PC-3 (cell line): Measurements from ENCODE around the gene MYORG.

Experiments used
- EZH2 ChIP-seq: fragments of 300-600 bp; sonication (generic); IDR thresholded peaks from one replicate; pipeline ENCODE4 v1.6.1; 2017; ENCODE audit warnings: antibody characterized with exemption, mild to moderate bottlenecking, low read length; ENCODE audit not compliant: unreplicated experiment
- EZH2phosphoT487 ChIP-seq: fragments of 300-600 bp; sonication (generic); IDR thresholded peaks from 2 replicates; pipeline ENCODE4 v1.6.1; 2018; ENCODE audit warnings: mild to moderate bottlenecking, antibody characterized with exemption, low read length, borderline replicate concordance
- TF ChIP-seq, protein P1 (sequence below): fragments of 300-600 bp; sonication (generic); conservative IDR thresholded peaks from 2 replicates; pipeline ENCODE4 v1.5.1; 2017; ENCODE audit warnings: antibody characterized with exemption, low read depth, mild to moderate bottlenecking, low read length

DNA sequence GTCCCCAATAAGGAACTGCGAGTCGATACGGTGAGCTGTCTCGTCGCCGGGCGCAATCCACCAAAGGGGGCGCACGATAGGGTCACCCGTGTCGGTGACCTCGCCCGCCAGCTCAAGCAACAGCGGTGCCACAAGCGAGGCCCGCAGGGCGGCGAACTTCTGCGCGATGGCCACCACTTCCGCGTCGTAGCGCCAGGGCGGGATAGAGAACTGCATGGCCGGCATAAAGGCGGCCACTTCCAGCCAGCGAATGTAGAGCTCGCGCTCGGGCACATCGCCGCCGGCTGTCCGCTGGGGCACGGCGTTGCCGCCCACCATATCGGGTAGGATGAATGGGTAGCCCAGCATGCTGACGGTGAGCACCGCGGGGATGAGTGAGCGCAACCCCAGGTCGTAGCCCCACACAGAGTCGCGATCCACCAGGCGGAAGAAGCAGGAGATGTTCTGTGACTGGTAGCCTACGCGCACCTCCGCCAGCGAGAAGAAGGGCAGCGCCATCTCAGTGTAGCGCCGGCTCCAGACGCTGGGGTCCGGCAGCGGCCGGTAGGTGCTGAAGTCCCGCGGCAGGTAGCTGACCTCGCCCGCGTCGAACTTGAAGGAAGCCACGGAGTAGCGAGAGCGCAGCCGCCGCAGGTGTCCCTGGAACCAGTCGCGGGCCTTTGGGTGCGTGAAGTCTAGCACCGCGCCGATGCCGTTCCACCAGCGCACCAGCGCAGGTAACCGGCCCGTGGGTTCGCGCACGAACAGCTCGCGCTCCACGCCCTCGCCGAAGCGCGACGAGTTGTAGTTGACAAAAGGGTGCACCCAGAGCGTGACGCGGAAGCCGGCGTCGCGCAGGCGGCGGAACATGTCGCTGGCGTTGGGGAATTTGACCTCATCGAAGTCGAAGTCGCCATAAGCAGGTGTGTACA lies 5.5 kb downstream of the MYORG start:
- no peak for TF ChIP-seq EZH2
- TF ChIP-seq, protein P1, sequence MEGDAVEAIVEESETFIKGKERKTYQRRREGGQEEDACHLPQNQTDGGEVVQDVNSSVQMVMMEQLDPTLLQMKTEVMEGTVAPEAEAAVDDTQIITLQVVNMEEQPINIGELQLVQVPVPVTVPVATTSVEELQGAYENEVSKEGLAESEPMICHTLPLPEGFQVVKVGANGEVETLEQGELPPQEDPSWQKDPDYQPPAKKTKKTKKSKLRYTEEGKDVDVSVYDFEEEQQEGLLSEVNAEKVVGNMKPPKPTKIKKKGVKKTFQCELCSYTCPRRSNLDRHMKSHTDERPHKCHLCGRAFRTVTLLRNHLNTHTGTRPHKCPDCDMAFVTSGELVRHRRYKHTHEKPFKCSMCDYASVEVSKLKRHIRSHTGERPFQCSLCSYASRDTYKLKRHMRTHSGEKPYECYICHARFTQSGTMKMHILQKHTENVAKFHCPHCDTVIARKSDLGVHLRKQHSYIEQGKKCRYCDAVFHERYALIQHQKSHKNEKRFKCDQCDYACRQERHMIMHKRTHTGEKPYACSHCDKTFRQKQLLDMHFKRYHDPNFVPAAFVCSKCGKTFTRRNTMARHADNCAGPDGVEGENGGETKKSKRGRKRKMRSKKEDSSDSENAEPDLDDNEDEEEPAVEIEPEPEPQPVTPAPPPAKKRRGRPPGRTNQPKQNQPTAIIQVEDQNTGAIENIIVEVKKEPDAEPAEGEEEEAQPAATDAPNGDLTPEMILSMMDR, result no peak
- TF ChIP-seq EZH2phosphoT487, result no peak
